H1 (cell line): ENCODE data around the gene XK. TPM values are rescaled to one million over a fixed set of nuclear protein-coding genes. Genes with fewer than 3 reads are reported as not detected.

Experiments
- CTCF ChIA-PET: fragments of 300-600 bp; sonication (Branson Sonifier 250); formaldehyde crosslinking; loops from one replicate; lab custom pipeline; 2021; ENCODE audit not compliant: partially characterized antibody; lab: Charles Lee
- POLR2A ChIA-PET: fragments of 300-600 bp; sonication (Branson Sonifier 250); formaldehyde crosslinking; loops from one replicate; lab custom pipeline; 2021; ENCODE audit warnings: inconsistent platforms; ENCODE audit not compliant: partially characterized antibody; lab: Charles Lee
- DNase-seq, 2 experiments: peaks; one replicate each; pipeline versions ENCODE4 v3.0.0 to v3.0.0-alpha.2; 2010 to 2022; ENCODE audit warnings: low spot score in 2 of 2, low read depth in 1 of 2, mixed read lengths in 1 of 2
- FAIRE-seq: peaks from 2 replicates; lab custom pipeline; 2011; peaks lifted over from hg19 to GRCh38; lab: Jason Lieb, UNC
- H2AFZ ChIP-seq: 2 replicates; pipeline ENCODE4 v1.8.1; 2012; ENCODE audit warnings: low read length, inconsistent platforms
- H2AK5ac ChIP-seq: 2 replicates; pipeline ENCODE4 v1.6.1; 2013; ENCODE audit warnings: low read depth, low read length
- H2BK120ac ChIP-seq: replicated peaks from 2 replicates; pipeline ENCODE3; 2013; ENCODE audit warnings: low read depth, low read length, inconsistent platforms
- H2BK12ac ChIP-seq: 2 replicates; pipeline ENCODE4 v1.6.1; 2013; ENCODE audit warnings: low read depth, low read length
- H2BK15ac ChIP-seq: 2 replicates; pipeline ENCODE4 v1.6.1; 2013; ENCODE audit warnings: low read length
- H2BK20ac ChIP-seq: 2 replicates; pipeline ENCODE4 v1.6.1; 2013; ENCODE audit warnings: low read length
- H2BK5ac ChIP-seq: 2 replicates; pipeline ENCODE4 v1.6.1; 2013; ENCODE audit warnings: low read depth, low read length
- H3K14ac ChIP-seq: 2 replicates; pipeline ENCODE4 v1.6.1; 2013; ENCODE audit warnings: inconsistent platforms; ENCODE audit not compliant: insufficient read length
- H3K18ac ChIP-seq: 2 replicates; pipeline ENCODE4 v1.6.1; 2013; ENCODE audit warnings: low read length; ENCODE audit errors: extremely low read depth
- H3K23ac ChIP-seq: 2 replicates; pipeline ENCODE4 v1.6.1; 2013; ENCODE audit warnings: inconsistent platforms; ENCODE audit not compliant: insufficient read length
- H3K23me2 ChIP-seq: 2 replicates; pipeline ENCODE4 v1.6.1; 2013; ENCODE audit warnings: low read depth, low read length
- H3K27ac ChIP-seq: 2 replicates; pipeline ENCODE4 v1.6.1; 2011; ENCODE audit warnings: low read depth, low read length, inconsistent platforms
- H3K27me3 ChIP-seq, 4 experiments: replicated peaks in 1 of 4; 1 replicate in 1 of 4; 2 replicates in 3 of 4; pipeline versions ENCODE4 v1.6.1 to v1.8.1; 2011 to 2013; ENCODE audit warnings: low read length in 3 of 4, mild to moderate bottlenecking in 3 of 4, inconsistent platforms in 2 of 4, mixed read lengths in 2 of 4, moderate library complexity in 1 of 4; ENCODE audit not compliant: control insufficient read depth in 3 of 4, insufficient read depth in 3 of 4; ENCODE audit errors: extremely low read depth in 1 of 4
- H3K36me3 ChIP-seq, 4 experiments: 2 replicates each; pipeline versions ENCODE4 v1.6.1 to v1.8.1; 2011 to 2013; ENCODE audit warnings: mild to moderate bottlenecking in 4 of 4, low read length in 3 of 4, moderate library complexity in 2 of 4, control low read depth in 1 of 4, inconsistent platforms in 1 of 4; ENCODE audit not compliant: insufficient read depth in 4 of 4, control insufficient read depth in 2 of 4
- H3K4ac ChIP-seq: replicated peaks from 2 replicates; pipeline ENCODE3; 2013; ENCODE audit warnings: low read length, low read depth, mixed read lengths, inconsistent platforms; ENCODE audit not compliant: insufficient read length
- H3K4me1 ChIP-seq, 4 experiments: replicated peaks in 1 of 4; 1 replicate in 1 of 4; 2 replicates in 3 of 4; pipeline versions ENCODE4 v1.6.1 to v1.8.1; 2011 to 2013; ENCODE audit warnings: low read length in 3 of 4, inconsistent platforms in 2 of 4, mixed read lengths in 1 of 4; ENCODE audit not compliant: insufficient read depth in 4 of 4, control insufficient read depth in 3 of 4
- H3K4me2 ChIP-seq, 2 experiments: 2 replicates each; pipeline versions ENCODE4 v1.6.1 to v1.8.1; 2011 to 2013; ENCODE audit warnings: low read depth in 2 of 2, low read length in 2 of 2, control low read depth in 1 of 2, inconsistent platforms in 1 of 2, mild to moderate bottlenecking in 1 of 2; ENCODE audit not compliant: insufficient read depth in 1 of 2
- H3K4me3 ChIP-seq, 4 experiments: fragments of 200-600, 300-600 bp in 1 of 4; sonication (generic), shearing (Covaris generic), sonication (Bioruptor Twin) in 1 of 4; 2 replicates each; pipeline versions ENCODE4 v1.5.1 to v1.8.1; 2011 to 2016; ENCODE audit warnings: low read length in 4 of 4, low read depth in 3 of 4, control low read depth in 2 of 4, inconsistent platforms in 2 of 4, mild to moderate bottlenecking in 2 of 4, mixed read lengths in 1 of 4, moderate library complexity in 1 of 4; ENCODE audit not compliant: insufficient read depth in 2 of 4; ENCODE audit errors: extremely low read depth in 1 of 4
- H3K56ac ChIP-seq: replicated peaks from 2 replicates; pipeline ENCODE3; 2013; ENCODE audit warnings: low read depth, mild to moderate bottlenecking, mixed read lengths, low read length, inconsistent platforms; ENCODE audit not compliant: insufficient read length
- H3K79me1 ChIP-seq: 2 replicates; pipeline ENCODE4 v1.6.1; 2013; ENCODE audit warnings: low read depth, low read length, control low read depth
- H3K79me2 ChIP-seq, 2 experiments: 2 replicates each; pipeline versions ENCODE4 v1.6.1 to v1.8.1; 2012 to 2013; ENCODE audit warnings: low read length in 2 of 2, mild to moderate bottlenecking in 2 of 2, inconsistent platforms in 1 of 2; ENCODE audit not compliant: insufficient read depth in 2 of 2, control insufficient read depth in 1 of 2
- H3K9ac ChIP-seq, 4 experiments: replicated peaks in 1 of 4; 1 replicate in 1 of 4; 2 replicates in 3 of 4; pipeline versions ENCODE4 v1.6.1 to v1.8.1; 2011 to 2013; ENCODE audit warnings: low read depth in 3 of 4, low read length in 3 of 4, control low read depth in 2 of 4, mild to moderate bottlenecking in 2 of 4, moderate library complexity in 2 of 4, inconsistent platforms in 1 of 4; ENCODE audit errors: extremely low read depth in 1 of 4
- H3K9me3 ChIP-seq, 2 experiments: 2 replicates each; pipeline versions ENCODE4 v1.6.1 to v1.8.1; 2012 to 2013; ENCODE audit warnings: mild to moderate bottlenecking in 2 of 2, moderate library complexity in 2 of 2, control low read depth in 1 of 2, inconsistent platforms in 1 of 2, low read depth in 1 of 2, low read length in 1 of 2, mixed read lengths in 1 of 2; ENCODE audit not compliant: insufficient read depth in 2 of 2
- H4K20me1 ChIP-seq, 2 experiments: replicated peaks in 1 of 2; 2 replicates each; pipeline versions ENCODE3 to v1.8.1; 2011 to 2013; ENCODE audit warnings: inconsistent platforms in 2 of 2, low read length in 2 of 2, mild to moderate bottlenecking in 1 of 2; ENCODE audit not compliant: insufficient read depth in 2 of 2, control insufficient read depth in 1 of 2
- H4K5ac ChIP-seq: 2 replicates; pipeline ENCODE4 v1.6.1; 2013; ENCODE audit warnings: low read length, low read depth, mixed read lengths, inconsistent platforms; ENCODE audit not compliant: insufficient read length
- H4K8ac ChIP-seq: 2 replicates; pipeline ENCODE4 v1.8.0; 2013; ENCODE audit warnings: mild to moderate bottlenecking, moderate library complexity, low read length, inconsistent platforms; ENCODE audit not compliant: insufficient read depth; ENCODE audit errors: extremely low read depth
- H4K91ac ChIP-seq: replicated peaks from 2 replicates; pipeline ENCODE3; 2013; ENCODE audit warnings: low read length, mixed read lengths, inconsistent platforms; ENCODE audit not compliant: insufficient read length
- CTBP2 ChIP-seq: IDR thresholded peaks from 2 replicates; pipeline ENCODE4 v1.7.0; 2011; ENCODE audit warnings: borderline replicate concordance, mild to moderate bottlenecking, moderate library complexity, mixed read lengths, low read length; ENCODE audit not compliant: insufficient read depth, insufficient read length
- HDAC2 ChIP-seq, 2 experiments: fragments of 300-600 bp in 1 of 2; sonication (generic) in 1 of 2; IDR thresholded peaks; 2 replicates each; pipeline ENCODE4 v1.6.1; 2011 to 2012; ENCODE audit warnings: low read depth in 2 of 2, low read length in 2 of 2, mild to moderate bottlenecking in 2 of 2, moderate library complexity in 2 of 2, borderline replicate concordance in 1 of 2, inconsistent platforms in 1 of 2
- HDAC6 ChIP-seq: IDR thresholded peaks from one replicate; pipeline ENCODE4 v1.7.1; 2012; ENCODE audit warnings: low read depth, mild to moderate bottlenecking, inconsistent platforms, low read length, moderate library complexity
- KDM1A ChIP-seq: fragments of 200-600, 300-600 bp; sonication (generic); IDR thresholded peaks from 2 replicates; pipeline ENCODE4 v1.7.1; 2016; ENCODE audit warnings: mild to moderate bottlenecking, low read length, borderline replicate concordance
- NRF1 ChIP-seq: IDR thresholded peaks from 2 replicates; pipeline ENCODE4 v1.6.1; 2011; ENCODE audit warnings: mild to moderate bottlenecking, low read depth, low read length, improper control_type of control experiment
- RAD21 ChIP-seq, 2 experiments: IDR thresholded peaks in 1 of 2; conservative IDR thresholded peaks in 1 of 2; 2 replicates each; pipeline ENCODE4 v1.6.1; 2011; ENCODE audit warnings: low read depth in 2 of 2, low read length in 2 of 2, improper control_type of control experiment in 1 of 2, inconsistent platforms in 1 of 2, mild to moderate bottlenecking in 1 of 2, moderate library complexity in 1 of 2
- RBBP5 ChIP-seq: IDR thresholded peaks from 2 replicates; pipeline ENCODE4 v1.7.1; 2012; ENCODE audit warnings: low read depth, mild to moderate bottlenecking, inconsistent platforms, low read length, moderate library complexity, borderline replicate concordance
- RFX5 ChIP-seq: IDR thresholded peaks from 2 replicates; pipeline ENCODE4 v1.6.1; 2011; ENCODE audit warnings: low read depth, low read length, improper control_type of control experiment, borderline replicate concordance
- SIRT6 ChIP-seq: IDR thresholded peaks from one replicate; pipeline ENCODE4 v1.7.1; 2012; ENCODE audit warnings: low read length, inconsistent platforms
- SP1 ChIP-seq: IDR thresholded peaks from 2 replicates; pipeline ENCODE4 v1.6.1; 2011; ENCODE audit warnings: low read depth, low read length
- WGBS, 2 experiments: shearing (Covaris generic) in 1 of 2; methylation state at CpG; one replicate each; pipeline versions ENCODE4 v1.1.6 to v1.1.7; 2013 to 2015; ENCODE audit warnings: low lambda C conversion rate in 2 of 2, mixed read lengths in 2 of 2, inconsistent platforms in 1 of 2, low coverage in 1 of 2, missing lambda C conversion rate in 1 of 2; ENCODE audit not compliant: insufficient replicate concordance in 2 of 2, insufficient coverage in 1 of 2, insufficient read length in 1 of 2; ENCODE audit errors: extremely low coverage in 1 of 2, missing lambda C conversion rate in 1 of 2; 5-methylcytosine and 5-hydroxymethylcytosine counted together
- polyA plus RNA-seq, 7 experiments: library from polyadenylated mRNA; depleted of rRNA in 3 of 7; stranded (reverse) in 5 of 7; unstranded in 2 of 7; fragments of >200 nt in 5 of 7; fragments of 200-250 nt in 2 of 7; gene quantifications; 1 replicate in 5 of 7; 2 replicates in 1 of 7; 4 replicates in 1 of 7; pipeline versions ENCODE4 v1.2.1 to v1.2.3, GENCODE V29; 2011 to 2013; ENCODE audit warnings: missing spikeins in 2 of 7, mixed read lengths in 2 of 7
- total RNA-seq: library from RNA; stranded (reverse); fragmentation: NEBNext Ultra II Directional; extraction: Animal tissue kit (Norgen Biotek cat#: 25700); gene quantifications from 2 replicates; pipeline ENCODE4 v1.2.1, GENCODE V29; 2021
- TF ChIP-seq, protein P1 (sequence below): IDR thresholded peaks from 2 replicates; pipeline ENCODE4 v1.6.1; 2011; ENCODE audit warnings: low read depth, mild to moderate bottlenecking, low read length; ENCODE audit not compliant: insufficient read depth

Gene XK
- total and polyA plus RNA-seq, 2 of the 8 experiments (the other 6 are each of a cell fraction or from before 2014, with no cell fraction given): 0.76 to 0.84 TPM

DNA sequence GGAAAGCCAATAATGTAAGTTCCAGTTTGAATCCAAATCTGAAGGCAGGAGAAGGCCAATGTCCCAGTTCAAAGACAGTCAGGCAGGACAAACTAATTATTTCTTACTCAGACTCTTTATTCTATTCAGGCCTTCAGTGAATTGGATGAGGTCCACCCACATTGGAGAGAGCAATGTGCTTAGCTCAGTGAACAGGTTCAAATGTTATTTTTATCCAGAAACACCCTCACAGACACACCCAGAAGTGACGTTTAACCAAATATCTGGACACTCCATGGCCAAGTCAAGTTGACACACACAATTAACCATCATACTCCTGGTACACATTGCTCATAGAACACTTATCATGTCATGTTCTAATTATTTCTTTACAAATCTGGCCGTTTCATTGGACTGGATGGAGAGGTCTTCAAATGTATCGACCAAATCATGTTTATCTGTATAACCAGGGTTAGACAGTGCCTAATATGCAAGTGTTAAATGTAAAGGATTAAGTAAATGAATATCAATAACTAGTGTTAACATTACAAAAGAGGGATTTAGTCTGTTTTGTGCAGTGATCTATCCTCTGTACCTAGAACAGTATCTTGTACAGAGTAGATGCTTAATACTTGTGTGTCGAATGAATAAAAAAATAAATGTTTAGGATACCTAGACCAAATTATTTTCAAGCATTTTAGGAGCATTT is 27.1 kb upstream of the XK start:
- Histone ChIP-seq H3K23me2 (no peaks in the 10 kb centered on the region), H2AFZ (no peak overlapping the region), H3K4ac (no peak overlapping the region), H4K8ac (no peak overlapping the region), H3K4me1 (no peaks in the 10 kb centered on the region), H3K14ac (no peak overlapping the region), H3K18ac (no peak overlapping the region), H2BK120ac (no peak overlapping the region), H2AK5ac (no peak overlapping the region), H3K9me3 (no peaks in the 10 kb centered on the region), H4K5ac (no peak overlapping the region), H2BK5ac (no peak overlapping the region), H2BK12ac (no peak overlapping the region), H2BK15ac (no peak overlapping the region), H3K36me3 (no peaks in the 10 kb centered on the region), H3K56ac (no peak overlapping the region), H3K27me3 (no peaks in the 10 kb centered on the region), H3K23ac (no peak overlapping the region), H4K20me1 (no peaks in the 10 kb centered on the region), H3K9ac (no peak overlapping the region), H3K4me2 (no peak overlapping the region), H3K27ac (no peak overlapping the region), H3K4me3 (no peak overlapping the region), H2BK20ac (no peak overlapping the region), H4K91ac (no peak overlapping the region), H3K79me1 (no peaks in the 10 kb centered on the region), H3K79me2 (no peaks in the 10 kb centered on the region)
- DNase-seq (no peak), FAIRE-seq (no peak)
- CTCF ChIA-PET: interaction anchor here (1.1 kb wide), 1 partner anchor 76 kb away, joined by 4 read pairs; no protein-coding TSS in a partner anchor
- TF ChIP-seq, protein P1, sequence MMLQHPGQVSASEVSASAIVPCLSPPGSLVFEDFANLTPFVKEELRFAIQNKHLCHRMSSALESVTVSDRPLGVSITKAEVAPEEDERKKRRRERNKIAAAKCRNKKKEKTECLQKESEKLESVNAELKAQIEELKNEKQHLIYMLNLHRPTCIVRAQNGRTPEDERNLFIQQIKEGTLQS: no peak
- TF ChIP-seq SIRT6 (no peak), KDM1A (no peak), RFX5 (no peak), RAD21 (IDR thresholded peaks at IDR 0.05 in 1 of 2, conservative IDR thresholded peaks at IDR 0.05 in 1 of 2; ENCODE audit: low read depth in 2 of 2, low read length in 2 of 2) (no peak), CTBP2 (no peak), HDAC2 (IDR thresholded peaks at IDR 0.05; ENCODE audit: borderline replicate concordance in 1 of 2, low read depth in 2 of 2, low read length in 2 of 2) (no peak), SP1 (no peak), RBBP5 (no peak), HDAC6 (no peak), NRF1 (no peak)
- 98% methylated on average over 4 of the region's 4 CpGs; no CpG with 5 or more reads in 1 of the 2 experiments for WGBS, 2 experiments
- POLR2A ChIA-PET: no interaction called here
